Measurements from ENCODE around the gene KCNT1.

GRCh38 chr9:135795391-135795790, 93.4 kb downstream of the KCNT1 start:
- TF ChIP-seq POLR2AphosphoS5 (IDR thresholded peaks at IDR 0.05; ENCODE audit: low read depth, low read length), result no peak
- TF ChIP-seq, protein P1, sequence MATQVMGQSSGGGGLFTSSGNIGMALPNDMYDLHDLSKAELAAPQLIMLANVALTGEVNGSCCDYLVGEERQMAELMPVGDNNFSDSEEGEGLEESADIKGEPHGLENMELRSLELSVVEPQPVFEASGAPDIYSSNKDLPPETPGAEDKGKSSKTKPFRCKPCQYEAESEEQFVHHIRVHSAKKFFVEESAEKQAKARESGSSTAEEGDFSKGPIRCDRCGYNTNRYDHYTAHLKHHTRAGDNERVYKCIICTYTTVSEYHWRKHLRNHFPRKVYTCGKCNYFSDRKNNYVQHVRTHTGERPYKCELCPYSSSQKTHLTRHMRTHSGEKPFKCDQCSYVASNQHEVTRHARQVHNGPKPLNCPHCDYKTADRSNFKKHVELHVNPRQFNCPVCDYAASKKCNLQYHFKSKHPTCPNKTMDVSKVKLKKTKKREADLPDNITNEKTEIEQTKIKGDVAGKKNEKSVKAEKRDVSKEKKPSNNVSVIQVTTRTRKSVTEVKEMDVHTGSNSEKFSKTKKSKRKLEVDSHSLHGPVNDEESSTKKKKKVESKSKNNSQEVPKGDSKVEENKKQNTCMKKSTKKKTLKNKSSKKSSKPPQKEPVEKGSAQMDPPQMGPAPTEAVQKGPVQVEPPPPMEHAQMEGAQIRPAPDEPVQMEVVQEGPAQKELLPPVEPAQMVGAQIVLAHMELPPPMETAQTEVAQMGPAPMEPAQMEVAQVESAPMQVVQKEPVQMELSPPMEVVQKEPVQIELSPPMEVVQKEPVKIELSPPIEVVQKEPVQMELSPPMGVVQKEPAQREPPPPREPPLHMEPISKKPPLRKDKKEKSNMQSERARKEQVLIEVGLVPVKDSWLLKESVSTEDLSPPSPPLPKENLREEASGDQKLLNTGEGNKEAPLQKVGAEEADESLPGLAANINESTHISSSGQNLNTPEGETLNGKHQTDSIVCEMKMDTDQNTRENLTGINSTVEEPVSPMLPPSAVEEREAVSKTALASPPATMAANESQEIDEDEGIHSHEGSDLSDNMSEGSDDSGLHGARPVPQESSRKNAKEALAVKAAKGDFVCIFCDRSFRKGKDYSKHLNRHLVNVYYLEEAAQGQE (IDR thresholded peaks at IDR 0.05; ENCODE audit: insufficient read depth in 1 of 2, low read depth in 2 of 2, low read length in 2 of 2), result no peak
- TF ChIP-seq SIN3A (IDR thresholded peaks at IDR 0.05; ENCODE audit: borderline replicate concordance, insufficient read depth, low read length), result no peak
- no peak for TF ChIP-seq TAF1 (IDR thresholded peaks at IDR 0.05; ENCODE audit: borderline replicate concordance, insufficient read depth, low read length)
- no peak for TF ChIP-seq FOXP2 (optimal IDR thresholded peaks at IDR 0.05; ENCODE audit: borderline replicate concordance, extremely low read depth, extremely low read length, insufficient read depth)

Measured in PFSK-1 (cell line).